Mesendoderm (in vitro differentiated cells): ENCODE measurements around the gene DENND5B.

Experiments
- DNase-seq: peaks from one replicate; pipeline ENCODE4 v3.0.0; 2013
- H2AK5ac ChIP-seq: 2 replicates; pipeline ENCODE4 v1.6.1; 2013; ENCODE audit warnings: low read length, inconsistent platforms
- H2BK120ac ChIP-seq: 2 replicates; pipeline ENCODE4 v1.6.1; 2013; ENCODE audit warnings: low read depth, mild to moderate bottlenecking, low read length, moderate library complexity, mixed read lengths
- H2BK15ac ChIP-seq: replicated peaks from 2 replicates; pipeline ENCODE4 v1.6.1; 2013; ENCODE audit warnings: low read depth, mild to moderate bottlenecking, moderate library complexity
- H2BK5ac ChIP-seq: 2 replicates; pipeline ENCODE4 v1.6.1; 2013; ENCODE audit warnings: low read length, inconsistent platforms
- H3K18ac ChIP-seq: 2 replicates; pipeline ENCODE4 v1.6.1; 2013; ENCODE audit warnings: mild to moderate bottlenecking, low read length, mixed read lengths
- H3K23ac ChIP-seq: one replicate; pipeline ENCODE4 v1.6.1; 2013; ENCODE audit warnings: low read length
- H3K27ac ChIP-seq: 2 replicates; pipeline ENCODE4 v1.5.1; 2013; ENCODE audit warnings: low read depth, mild to moderate bottlenecking, inconsistent platforms, low read length, moderate library complexity
- H3K27me3 ChIP-seq: 2 replicates; pipeline ENCODE4 v1.6.1; 2013; ENCODE audit warnings: low read length, control low read depth, mild to moderate bottlenecking, inconsistent platforms; ENCODE audit not compliant: insufficient read depth, poor library complexity
- H3K36me3 ChIP-seq: 2 replicates; pipeline ENCODE4 v1.6.1; 2013; ENCODE audit warnings: low read length, inconsistent platforms; ENCODE audit not compliant: control insufficient read depth, insufficient read depth
- H3K4ac ChIP-seq: one replicate; pipeline ENCODE4 v1.6.1; 2013; ENCODE audit warnings: low read depth, mild to moderate bottlenecking, low read length, moderate library complexity
- H3K4me1 ChIP-seq: 2 replicates; pipeline ENCODE4 v1.6.1; 2013; ENCODE audit warnings: low read depth, low read length, inconsistent platforms; ENCODE audit not compliant: control insufficient read depth
- H3K4me2 ChIP-seq: 2 replicates; pipeline ENCODE4 v1.6.1; 2013; ENCODE audit warnings: low read length
- H3K4me3 ChIP-seq: 2 replicates; pipeline ENCODE4 v1.5.1; 2013; ENCODE audit warnings: mild to moderate bottlenecking, low read length
- H3K56ac ChIP-seq: one replicate; pipeline ENCODE4 v1.6.1; 2013; ENCODE audit warnings: low read length
- H3K79me1 ChIP-seq: 2 replicates; pipeline ENCODE4 v1.6.1; 2013; ENCODE audit warnings: low read length, inconsistent platforms
- H3K79me2 ChIP-seq: 2 replicates; pipeline ENCODE4 v1.6.1; 2013; ENCODE audit warnings: mild to moderate bottlenecking, low read length; ENCODE audit not compliant: control insufficient read depth, insufficient read depth
- H3K9ac ChIP-seq: 2 replicates; pipeline ENCODE4 v1.6.1; 2013; ENCODE audit warnings: low read length, inconsistent platforms
- H4K5ac ChIP-seq: one replicate; pipeline ENCODE4 v1.6.1; 2013; ENCODE audit warnings: low read length
- H4K8ac ChIP-seq: one replicate; pipeline ENCODE4 v1.6.1; 2013; ENCODE audit warnings: low read depth, mild to moderate bottlenecking, control low read depth, low read length, moderate library complexity
- WGBS: extraction: QIAGEN DNeasy Blood & Tissue Kit; methylation state at CpG from one replicate; pipeline ENCODE4 v1.1.7; 2013; ENCODE audit warnings: low lambda C conversion rate, missing lambda C conversion rate; ENCODE audit not compliant: insufficient coverage; ENCODE audit errors: extremely low coverage; 5-methylcytosine and 5-hydroxymethylcytosine counted together

The DENND5B gene

DNA sequence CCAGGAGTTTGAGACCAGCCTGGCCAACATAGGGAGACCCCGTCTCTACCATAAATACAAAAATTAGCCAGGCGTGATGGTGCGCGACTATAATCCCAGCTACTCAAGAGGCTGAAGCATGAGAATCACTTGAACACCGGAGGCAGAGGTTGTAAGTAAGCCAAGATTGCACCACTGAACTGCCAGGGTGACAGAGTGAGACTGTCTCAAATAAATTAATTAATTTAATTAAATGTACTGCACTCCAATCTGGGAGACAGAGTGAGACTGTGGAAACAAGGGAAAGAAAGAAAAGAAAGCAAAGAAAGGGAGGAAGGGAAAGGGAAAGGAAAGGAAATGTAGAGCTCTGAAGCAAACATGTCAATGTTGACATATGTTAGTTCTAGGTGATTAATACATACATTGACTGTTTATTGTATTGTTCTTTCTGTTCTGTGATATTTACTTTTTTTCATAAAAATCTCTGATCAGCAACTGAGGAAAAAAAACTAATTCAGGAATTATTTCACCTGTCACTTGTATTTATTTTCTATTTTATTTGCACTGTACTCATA is 99.6 kb downstream of the DENND5B start:
- no peak overlapping the region for H3K9ac ChIP-seq
- H3K4me1 ChIP-seq, result no peaks in the 10 kb centered on the region
- no peak overlapping the region for H2BK5ac ChIP-seq
- no peak overlapping the region for H3K4ac ChIP-seq
- H4K5ac ChIP-seq, result no peak overlapping the region
- H3K4me3 ChIP-seq, result no peak overlapping the region
- H3K4me2 ChIP-seq, result no peak overlapping the region
- no peak overlapping the region for H3K18ac ChIP-seq
- no peak overlapping the region for H3K27ac ChIP-seq
- WGBS, result no CpG with 5 or more reads among the region's 5 CpGs
- H2BK120ac ChIP-seq, result no peak overlapping the region
- DNase-seq, result no peak
- H3K27me3 ChIP-seq, result no peaks in the 10 kb centered on the region
- H2BK15ac ChIP-seq, result no peak overlapping the region
- no peaks in the 10 kb centered on the region for H3K79me2 ChIP-seq
- H2AK5ac ChIP-seq, result no peak overlapping the region
- no peaks in the 10 kb centered on the region for H3K36me3 ChIP-seq
- no peaks in the 10 kb centered on the region for H3K79me1 ChIP-seq
- no peak overlapping the region for H3K56ac ChIP-seq
- no peak overlapping the region for H3K23ac ChIP-seq
- no peak overlapping the region for H4K8ac ChIP-seq

DNA sequence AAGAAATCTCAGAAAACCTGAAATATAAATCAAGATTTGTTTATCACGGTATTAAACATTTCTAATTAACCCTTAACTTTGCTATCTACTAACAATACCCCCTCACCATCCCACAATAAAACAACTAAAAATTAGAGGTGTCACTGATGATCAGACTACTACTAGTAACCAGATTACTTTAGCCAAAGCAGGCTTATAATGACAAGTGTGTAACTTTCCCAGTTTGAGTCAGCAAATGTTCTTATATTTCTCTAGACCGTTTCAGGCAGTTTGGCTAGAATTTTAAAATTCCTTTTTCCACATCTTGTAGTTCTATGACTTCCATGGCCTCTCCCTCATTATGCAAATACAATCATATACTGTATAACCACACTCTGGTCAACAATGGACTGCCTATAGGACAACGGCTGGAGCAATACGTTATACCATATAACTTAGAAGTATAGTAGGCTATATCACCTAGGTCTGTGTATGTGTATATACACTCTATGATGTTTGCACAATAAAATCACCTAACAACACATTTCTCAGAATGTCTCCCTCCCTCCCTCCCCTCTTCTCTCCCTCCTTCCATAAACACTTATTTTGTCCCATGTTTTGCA is 102.1 kb downstream of the DENND5B start:
- WGBS, result 100% methylated on average over 1 of the region's 4 CpGs

DNA sequence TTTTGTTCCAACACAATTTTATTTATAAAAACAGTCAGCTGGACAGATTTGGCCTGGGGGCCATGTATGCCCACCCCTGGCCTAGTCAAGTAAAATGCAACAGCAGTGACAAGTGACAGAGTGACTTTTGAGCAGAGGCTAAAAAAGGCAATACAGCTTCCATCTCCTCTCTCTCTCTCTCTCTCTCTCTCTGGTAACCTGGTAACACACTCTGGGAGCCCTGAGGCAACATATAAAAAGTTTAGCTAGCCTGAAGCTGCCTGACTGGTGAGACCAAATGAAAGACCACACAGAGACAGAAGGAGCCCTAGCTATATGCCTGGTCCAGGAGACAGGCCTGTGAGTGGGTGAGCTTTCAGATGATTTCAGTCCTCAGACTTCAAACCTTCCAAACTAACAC is 105.4 kb downstream of the DENND5B start:
- Histone ChIP-seq H3K27me3 (no peaks in the 10 kb centered on the region), H3K23ac (no peak overlapping the region), H3K79me1 (no peaks in the 10 kb centered on the region), H3K36me3 (no peaks in the 10 kb centered on the region), H4K8ac (no peak overlapping the region), H3K4me2 (no peak overlapping the region), H3K9ac (no peak overlapping the region), H3K4me1 (no peaks in the 10 kb centered on the region), H2AK5ac (no peak overlapping the region), H3K4ac (no peak overlapping the region), H3K56ac (no peak overlapping the region), H3K27ac (no peak overlapping the region), H2BK15ac (no peak overlapping the region), H3K4me3 (no peak overlapping the region), H2BK120ac (no peak overlapping the region), H3K79me2 (no peaks in the 10 kb centered on the region), H2BK5ac (no peak overlapping the region), H3K18ac (no peak overlapping the region), H4K5ac (no peak overlapping the region)
- peak; percentile 35 for DNase-seq

More for the DNA sequence above, 102.1 kb downstream of the DENND5B start:
- Histone ChIP-seq H4K5ac (no peak overlapping the region), H3K4ac (no peak overlapping the region), H3K4me1 (no peaks in the 10 kb centered on the region), H3K9ac (no peak overlapping the region), H2BK5ac (no peak overlapping the region), H3K4me2 (no peak overlapping the region), H3K79me2 (no peaks in the 10 kb centered on the region), H3K18ac (no peak overlapping the region), H2AK5ac (no peak overlapping the region), H3K4me3 (no peak overlapping the region), H2BK120ac (no peak overlapping the region), H3K56ac (no peak overlapping the region), H3K23ac (no peak overlapping the region), H3K27ac (no peak overlapping the region), H3K79me1 (no peaks in the 10 kb centered on the region), H3K36me3 (no peaks in the 10 kb centered on the region), H2BK15ac (no peak overlapping the region), H3K27me3 (no peaks in the 10 kb centered on the region), H4K8ac (no peak overlapping the region)
- DNase-seq, result no peak

DNA sequence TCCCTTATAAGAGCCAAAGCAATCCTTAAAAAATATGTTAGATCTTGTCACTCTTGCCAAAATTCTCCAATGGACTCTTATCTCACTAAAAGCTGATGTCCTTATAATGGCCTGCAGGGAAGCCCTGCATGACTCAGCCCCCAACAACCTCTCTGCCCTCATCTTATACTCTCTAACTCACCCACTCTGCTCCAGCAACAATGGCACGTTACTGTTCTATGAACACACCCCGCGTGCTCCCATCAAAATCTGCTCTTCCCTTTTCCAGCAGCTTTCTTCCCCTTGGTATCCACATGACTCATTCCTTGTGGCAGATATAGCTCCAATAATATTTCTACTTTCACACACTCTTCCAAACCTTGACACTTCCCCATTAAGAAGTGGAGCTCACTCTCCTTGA is 108.1 kb downstream of the DENND5B start:
- Histone ChIP-seq H3K79me1 (no peaks in the 10 kb centered on the region), H2BK5ac (no peak overlapping the region), H3K18ac (no peak overlapping the region), H2AK5ac (no peak overlapping the region), H3K23ac (no peak overlapping the region), H4K8ac (no peak overlapping the region), H3K27me3 (no peaks in the 10 kb centered on the region), H2BK15ac (no peak overlapping the region), H3K56ac (no peak overlapping the region), H3K79me2 (no peaks in the 10 kb centered on the region), H3K4ac (no peak overlapping the region), H3K9ac (no peak overlapping the region), H3K36me3 (no peaks in the 10 kb centered on the region), H3K4me2 (no peak overlapping the region), H3K4me3 (no peak overlapping the region), H3K4me1 (no peaks in the 10 kb centered on the region), H2BK120ac (no peak overlapping the region), H4K5ac (no peak overlapping the region), H3K27ac (no peak overlapping the region)
- WGBS, result no CpG with 5 or more reads among the region's 3 CpGs
- peak; percentile 28 for DNase-seq

DNA sequence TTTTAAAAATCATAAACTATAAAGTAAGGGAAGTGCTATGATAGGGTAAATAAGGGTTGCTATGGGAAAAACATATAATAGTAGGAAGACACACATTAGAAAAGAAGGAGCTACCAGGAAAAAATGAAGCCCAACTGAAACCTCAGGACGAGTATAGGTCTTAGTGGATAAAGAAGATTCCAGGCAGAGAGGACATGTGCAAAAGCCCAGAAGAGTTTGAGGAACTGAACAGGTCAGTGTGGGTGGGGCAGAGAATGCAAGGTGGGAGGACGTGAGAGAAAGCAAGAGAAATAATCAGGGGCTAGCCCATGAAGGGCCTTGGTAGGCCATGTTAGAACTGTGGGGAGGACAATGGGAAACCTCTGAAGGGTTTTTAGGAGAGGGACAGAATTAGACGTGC is 109.5 kb downstream of the DENND5B start:
- Histone ChIP-seq H3K4me2 (no peak overlapping the region), H2BK5ac (no peak overlapping the region), H4K8ac (no peak overlapping the region), H3K79me1 (no peaks in the 10 kb centered on the region), H3K4ac (no peak overlapping the region), H3K4me3 (no peak overlapping the region), H4K5ac (no peak overlapping the region), H3K36me3 (no peaks in the 10 kb centered on the region), H3K9ac (no peak overlapping the region), H3K23ac (no peak overlapping the region), H2BK15ac (no peak overlapping the region), H3K18ac (no peak overlapping the region), H2AK5ac (no peak overlapping the region), H3K27me3 (no peaks in the 10 kb centered on the region), H3K79me2 (no peaks in the 10 kb centered on the region), H3K27ac (no peak overlapping the region), H3K56ac (no peak overlapping the region), H3K4me1 (no peaks in the 10 kb centered on the region), H2BK120ac (no peak overlapping the region)
- WGBS, result no CpG with 5 or more reads among the region's 3 CpGs
- DNase-seq, result no peak
